ENCODE results near the gene MAPK13.

DNA sequence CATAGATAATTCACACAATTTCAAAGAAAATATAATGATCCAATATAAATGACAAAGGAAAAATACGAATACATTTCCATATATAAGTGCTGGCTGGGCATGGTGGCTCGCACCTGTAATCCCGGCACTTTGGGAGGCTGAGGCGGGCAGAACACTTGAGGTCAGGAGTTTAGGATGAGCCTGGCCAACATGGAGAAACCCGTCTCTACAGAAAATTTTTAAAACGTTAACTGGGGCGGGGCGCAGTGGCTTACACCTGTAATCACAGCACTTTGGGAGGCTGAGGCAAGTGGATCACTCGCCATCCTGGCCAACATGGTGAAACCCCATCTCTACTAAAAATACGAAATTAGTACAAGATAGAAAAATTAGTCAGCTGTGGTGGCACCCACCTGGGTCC lies 14.9 kb upstream of the MAPK13 start:
- TF ChIP-seq, protein P1, sequence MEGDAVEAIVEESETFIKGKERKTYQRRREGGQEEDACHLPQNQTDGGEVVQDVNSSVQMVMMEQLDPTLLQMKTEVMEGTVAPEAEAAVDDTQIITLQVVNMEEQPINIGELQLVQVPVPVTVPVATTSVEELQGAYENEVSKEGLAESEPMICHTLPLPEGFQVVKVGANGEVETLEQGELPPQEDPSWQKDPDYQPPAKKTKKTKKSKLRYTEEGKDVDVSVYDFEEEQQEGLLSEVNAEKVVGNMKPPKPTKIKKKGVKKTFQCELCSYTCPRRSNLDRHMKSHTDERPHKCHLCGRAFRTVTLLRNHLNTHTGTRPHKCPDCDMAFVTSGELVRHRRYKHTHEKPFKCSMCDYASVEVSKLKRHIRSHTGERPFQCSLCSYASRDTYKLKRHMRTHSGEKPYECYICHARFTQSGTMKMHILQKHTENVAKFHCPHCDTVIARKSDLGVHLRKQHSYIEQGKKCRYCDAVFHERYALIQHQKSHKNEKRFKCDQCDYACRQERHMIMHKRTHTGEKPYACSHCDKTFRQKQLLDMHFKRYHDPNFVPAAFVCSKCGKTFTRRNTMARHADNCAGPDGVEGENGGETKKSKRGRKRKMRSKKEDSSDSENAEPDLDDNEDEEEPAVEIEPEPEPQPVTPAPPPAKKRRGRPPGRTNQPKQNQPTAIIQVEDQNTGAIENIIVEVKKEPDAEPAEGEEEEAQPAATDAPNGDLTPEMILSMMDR (IDR thresholded peaks at IDR 0.05) = no peak
- TF ChIP-seq POLR2A (IDR thresholded peaks at IDR 0.05) = no peak

Data from uterus (tissue), 2 donors.